ENCODE results near the gene CDK14.

The CDK14 gene

DNA sequence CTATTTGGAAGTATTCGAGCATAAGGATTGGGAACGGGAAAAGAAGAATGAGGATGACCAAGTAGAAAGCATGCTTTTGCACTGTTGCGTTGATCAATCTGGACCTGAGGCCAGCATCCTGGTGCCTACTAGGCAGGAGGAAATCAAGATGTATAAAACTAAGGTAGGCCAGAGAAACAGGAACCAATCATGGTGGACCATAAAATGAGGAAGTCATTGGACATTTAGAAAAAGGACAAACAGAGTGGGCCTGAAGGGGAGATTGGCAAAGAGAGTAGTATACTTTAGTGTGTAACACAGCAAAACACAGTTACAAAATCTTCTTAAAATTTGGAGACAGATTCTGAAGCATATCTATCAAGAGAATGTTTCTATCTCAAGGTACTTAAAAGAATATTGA lies 497.1 kb downstream of the CDK14 start:
- no peak for DNase-seq (ENCODE audit: low spot score)

DNA sequence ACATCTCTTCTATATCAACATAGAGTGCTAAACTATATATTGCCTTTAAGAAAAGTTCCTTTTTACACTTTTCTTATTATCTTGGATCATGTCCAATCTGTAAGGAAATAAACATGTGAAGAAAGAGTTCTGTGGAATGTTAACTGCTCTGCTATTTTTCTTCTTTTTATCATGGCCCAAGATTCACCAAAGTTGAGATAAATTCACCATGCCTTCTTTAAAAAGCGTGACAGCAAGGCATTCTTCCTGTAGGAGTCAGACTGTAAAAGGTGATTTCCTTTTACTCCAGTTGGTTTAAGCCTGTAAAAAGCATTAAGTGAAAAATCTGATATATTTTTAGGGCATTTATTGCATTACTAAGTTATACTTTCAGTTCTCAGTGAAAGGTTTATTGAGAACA lies 502.4 kb downstream of the CDK14 start:
- peak; percentile 11 for DNase-seq (ENCODE audit: low spot score)

DNA sequence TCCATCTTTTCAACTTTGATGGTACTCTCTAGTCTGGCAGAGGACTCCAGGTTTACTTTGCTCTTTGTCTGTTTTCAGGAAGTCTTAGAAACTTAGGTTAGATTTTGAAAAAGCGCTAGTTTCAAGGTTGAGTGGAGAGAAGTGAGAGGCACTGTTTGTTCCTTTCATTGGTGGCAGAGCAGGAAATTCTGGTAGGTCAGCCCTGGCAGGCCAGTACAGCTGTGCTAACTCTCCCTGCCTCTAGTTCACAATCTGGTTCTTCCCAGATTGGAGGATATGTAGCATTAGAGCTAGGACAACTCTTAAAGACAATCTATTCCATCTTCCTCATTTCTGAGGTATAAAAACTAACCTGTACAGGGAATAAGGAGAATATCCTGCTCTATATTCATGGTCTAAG lies 507.2 kb downstream of the CDK14 start:
- DNase-seq (ENCODE audit: low spot score): no peak

DNA sequence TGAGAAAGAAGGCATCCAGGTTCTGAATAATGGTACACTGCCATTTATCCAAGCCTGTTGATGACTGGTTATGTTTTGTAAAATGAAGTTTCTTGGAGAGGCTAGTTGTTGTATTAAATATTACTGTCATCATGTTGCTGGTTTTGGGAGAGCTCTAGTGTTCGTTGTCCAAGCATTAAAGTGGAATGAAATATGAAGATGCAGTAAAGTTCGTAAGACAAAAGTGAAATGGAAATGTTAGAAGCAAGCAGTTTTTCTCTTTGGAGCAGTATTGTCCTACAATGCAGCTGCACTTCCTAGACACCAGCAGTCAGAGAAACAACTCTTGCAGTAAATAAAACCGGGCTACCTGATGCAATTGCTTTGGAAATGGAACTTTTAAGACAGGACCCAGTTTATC lies 511.3 kb downstream of the CDK14 start:
- no peak for DNase-seq (ENCODE audit: low spot score)

DNA sequence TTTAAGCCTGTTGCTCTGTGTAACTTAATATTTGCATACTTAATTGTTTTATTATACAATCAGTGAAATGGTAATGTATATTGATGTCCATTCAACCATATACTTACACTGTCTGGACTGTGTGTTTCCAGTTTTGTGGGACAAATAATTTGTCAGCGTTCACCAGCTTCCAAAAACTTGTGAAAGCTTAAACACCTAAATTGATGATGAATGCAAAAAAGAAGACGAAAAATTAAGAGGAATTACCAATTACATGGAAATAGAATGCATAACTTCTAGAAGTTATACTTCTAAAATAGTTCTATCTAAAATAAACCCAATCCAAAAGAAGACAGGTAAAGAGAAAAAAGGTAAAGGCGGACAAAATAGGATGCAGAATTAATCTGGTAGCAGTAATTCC lies 513.1 kb downstream of the CDK14 start:
- DNase-seq (ENCODE audit: low spot score): no peak

DNA sequence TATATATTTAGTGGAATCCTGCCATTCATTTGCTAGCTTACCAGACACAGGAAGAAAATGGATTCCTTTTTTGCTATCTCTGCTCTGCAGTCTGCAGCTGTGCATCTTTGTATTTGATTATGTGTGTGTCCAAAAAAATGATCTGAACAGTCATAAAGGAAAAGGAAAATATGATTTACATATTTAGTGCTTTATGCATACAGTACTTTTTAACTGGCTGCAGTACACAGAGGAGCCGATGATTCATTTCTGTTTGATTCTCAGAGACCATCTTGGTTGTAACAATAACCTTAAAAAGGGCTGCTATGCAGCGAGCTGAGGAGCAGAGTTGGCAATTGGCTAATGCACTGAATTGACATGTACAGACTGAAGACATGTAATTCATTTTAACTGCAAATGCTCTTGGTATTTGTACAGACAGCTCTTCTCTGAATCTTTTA lies 516.8 kb downstream of the CDK14 start:
- DNase-seq (ENCODE audit: low spot score): no peak

DNA sequence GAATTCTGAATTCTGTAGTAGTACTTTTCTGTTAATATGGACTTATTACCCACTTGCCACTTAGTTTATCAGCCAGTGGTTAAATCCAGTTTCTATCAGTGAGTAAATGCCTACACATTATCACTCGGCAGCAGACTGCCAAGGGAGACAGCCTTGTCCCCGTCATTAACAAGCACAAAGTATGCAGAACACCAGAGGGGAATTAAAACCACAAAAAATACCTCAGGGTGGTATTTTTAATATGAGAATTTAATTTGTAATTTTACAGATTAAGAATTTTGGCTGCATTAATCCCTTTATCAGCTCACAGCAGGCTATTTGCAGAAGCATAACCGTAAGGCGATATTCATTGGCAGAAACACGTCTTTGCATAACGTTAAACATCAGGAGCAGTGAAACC lies 518.1 kb downstream of the CDK14 start:
- DNase-seq (ENCODE audit: low spot score): no peak

DNA sequence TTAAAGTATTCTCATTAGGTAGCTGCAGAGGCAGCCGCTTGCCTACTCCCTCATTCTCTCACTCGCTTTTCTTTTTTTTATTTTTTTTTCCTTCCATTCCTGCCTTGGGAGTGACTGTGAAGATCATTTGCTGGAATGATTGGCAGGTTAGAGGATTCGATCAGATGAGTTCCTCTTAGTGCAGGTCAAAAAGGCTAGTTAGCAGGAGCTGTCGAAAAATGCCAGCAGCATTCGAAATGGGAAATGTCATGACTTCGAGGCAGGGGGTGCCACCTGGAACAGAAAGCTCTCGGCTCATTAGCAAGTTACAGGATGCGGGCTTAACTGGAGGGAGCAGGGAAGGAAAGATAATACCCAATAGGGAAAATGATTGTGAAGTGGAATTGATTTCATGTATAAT lies 530.6 kb downstream of the CDK14 start:
- DNase-seq (ENCODE audit: low spot score): no peak

DNA sequence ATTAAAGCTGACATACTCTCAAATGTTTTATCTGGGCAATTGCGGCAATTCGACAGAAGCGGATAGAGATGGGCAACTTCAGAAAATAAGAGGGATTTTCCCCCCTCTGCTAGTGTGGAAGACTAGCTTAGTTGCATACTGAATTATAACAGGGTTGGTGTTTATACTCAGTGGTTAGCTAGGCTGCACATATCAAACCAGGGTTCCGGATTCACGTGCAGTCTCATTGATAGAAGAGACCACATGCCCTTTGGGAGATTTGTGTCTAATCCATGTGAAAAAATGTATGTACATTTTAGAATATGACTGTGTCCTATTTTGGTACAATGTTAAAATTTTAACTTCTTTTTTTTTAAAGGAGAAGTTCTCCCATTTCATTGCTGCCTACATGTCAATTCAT lies 531.2 kb downstream of the CDK14 start:
- DNase-seq (ENCODE audit: low spot score): no peak

DNA sequence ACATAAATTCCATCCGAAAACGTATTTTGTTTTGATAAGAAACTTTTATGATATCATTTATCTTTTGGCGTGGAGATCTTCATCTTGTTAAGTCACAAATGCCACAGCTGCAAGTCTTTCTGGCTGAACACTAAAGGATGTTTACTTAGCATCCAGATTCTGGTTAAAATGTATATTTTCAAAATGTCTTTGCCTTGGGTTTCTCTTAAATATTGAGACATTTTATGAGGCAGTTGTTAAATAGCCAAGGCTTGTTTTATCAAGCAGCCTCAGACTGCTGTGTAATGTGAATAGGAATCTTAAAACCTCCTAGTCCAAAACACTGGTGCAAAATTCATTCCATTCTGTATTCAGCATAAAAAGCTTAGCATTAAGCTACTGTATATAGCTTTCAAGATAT lies 531.8 kb downstream of the CDK14 start:
- no peak for DNase-seq (ENCODE audit: low spot score)

DNA sequence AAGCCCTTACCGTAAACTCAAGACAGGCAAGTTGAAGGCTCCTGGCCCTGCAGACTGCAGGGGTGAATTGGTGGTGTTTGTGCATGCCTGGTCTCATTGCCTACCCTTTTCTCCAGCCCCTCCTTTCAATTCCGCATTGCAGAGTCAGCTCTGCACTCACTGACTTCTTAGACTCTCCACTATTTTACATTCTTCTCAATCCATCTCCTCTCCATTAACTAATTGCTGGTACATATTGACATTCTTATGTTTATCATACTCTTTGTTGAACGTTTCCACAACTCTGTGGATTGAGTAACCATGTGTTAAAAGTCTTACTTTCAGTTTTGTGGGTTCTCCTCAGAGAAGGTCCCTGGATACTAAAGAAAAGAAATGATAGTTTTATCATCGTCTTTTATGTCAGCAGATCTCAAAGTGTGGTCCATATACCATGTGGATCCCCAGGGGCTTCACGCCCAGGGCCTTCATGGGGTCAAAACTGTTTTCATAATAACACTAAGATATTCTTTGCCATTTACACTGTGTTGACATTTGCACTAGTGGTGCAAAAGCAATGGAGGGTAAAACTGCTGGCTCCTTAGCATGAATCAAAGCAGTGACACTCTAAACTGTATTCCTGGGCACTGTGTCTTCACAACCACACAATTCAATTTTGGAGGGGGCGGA lies 532.7 kb downstream of the CDK14 start:
- DNase-seq (ENCODE audit: low spot score): peak; percentile 15

DNA sequence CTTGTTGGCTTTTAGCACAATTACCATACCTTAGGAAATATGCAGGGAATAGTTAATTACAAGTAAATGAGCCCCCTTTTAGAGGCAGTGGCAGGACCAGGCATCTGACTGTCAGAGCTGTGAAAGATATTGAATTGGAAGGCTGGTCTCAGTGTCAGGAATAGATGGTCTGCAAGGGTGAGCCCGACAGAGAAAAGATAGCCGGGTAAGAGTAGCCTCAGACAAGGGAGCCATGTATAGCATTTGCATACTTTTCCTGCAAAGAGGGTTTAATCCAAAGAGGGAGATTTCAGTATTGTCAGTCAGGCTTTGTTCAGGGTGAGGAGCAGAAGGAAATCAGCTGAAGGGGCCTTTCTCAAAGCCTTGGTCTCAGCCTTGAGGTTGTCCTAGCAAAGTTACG lies 539.2 kb downstream of the CDK14 start:
- no peak for DNase-seq (ENCODE audit: low spot score)

DNA sequence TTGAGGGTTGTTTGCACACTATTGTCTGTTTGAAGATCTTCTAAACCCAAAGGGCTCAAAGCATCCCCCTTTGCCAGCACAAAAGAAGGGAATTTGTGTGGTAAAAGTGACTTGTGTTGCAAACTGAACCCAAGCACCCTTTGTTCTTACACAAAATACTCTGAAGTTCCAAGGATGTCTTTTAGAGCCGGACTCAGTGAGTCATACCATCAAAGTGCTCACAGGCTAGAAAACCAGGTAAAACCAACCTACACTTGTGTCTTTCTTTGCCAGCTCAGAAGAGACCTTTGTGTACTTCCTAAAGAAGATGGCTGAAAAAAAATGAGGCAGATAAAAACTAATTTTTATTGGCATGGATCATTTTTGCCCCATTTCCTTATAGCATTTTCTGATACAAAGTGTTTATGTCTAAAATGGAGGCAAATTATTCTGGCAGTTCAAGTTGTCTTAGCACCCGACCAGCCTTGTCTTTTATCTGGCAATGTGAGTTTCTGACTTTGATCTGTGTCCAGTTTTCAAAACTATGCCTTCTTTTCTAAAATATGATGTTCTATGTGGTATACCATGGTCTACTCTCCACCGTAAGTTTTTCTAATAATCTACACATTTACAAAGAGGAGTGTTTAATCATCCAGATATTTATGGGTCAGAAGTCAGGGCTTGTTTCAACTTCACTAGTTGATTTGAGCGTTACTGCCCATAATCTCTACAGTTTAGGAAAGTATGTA lies 539.7 kb downstream of the CDK14 start:
- DNase-seq (ENCODE audit: low spot score): no peak

DNA sequence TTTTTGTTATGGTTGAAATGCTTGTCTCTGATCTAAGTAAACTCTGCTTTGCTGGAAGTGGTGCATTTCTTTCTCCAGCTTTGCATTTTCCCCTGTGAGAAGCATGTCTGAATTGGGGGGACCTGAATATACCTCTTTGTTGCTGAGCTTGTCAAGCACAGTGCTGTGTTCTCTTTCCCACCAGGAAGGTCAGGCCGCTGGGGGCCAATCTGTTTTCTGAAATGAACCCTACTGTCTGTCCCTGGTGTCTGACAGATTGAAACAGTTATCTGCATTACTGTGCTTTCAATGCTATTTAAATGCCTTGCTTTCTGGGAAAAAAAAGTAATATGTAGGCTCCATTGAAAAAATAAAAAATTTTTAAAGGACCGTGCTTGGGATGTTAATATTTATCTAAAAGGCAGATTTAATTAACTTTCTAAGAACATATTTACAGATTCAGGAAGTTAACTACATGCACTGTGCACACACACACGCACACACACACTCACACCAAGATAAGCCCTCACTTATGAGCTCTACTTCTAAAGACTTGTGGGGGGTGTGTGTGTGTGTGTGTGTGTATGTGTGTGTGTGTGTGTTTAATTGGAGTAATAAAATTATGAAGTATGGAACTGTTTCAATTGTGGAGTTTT lies 541.1 kb downstream of the CDK14 start:
- DNase-seq (ENCODE audit: low spot score): no peak

DNA sequence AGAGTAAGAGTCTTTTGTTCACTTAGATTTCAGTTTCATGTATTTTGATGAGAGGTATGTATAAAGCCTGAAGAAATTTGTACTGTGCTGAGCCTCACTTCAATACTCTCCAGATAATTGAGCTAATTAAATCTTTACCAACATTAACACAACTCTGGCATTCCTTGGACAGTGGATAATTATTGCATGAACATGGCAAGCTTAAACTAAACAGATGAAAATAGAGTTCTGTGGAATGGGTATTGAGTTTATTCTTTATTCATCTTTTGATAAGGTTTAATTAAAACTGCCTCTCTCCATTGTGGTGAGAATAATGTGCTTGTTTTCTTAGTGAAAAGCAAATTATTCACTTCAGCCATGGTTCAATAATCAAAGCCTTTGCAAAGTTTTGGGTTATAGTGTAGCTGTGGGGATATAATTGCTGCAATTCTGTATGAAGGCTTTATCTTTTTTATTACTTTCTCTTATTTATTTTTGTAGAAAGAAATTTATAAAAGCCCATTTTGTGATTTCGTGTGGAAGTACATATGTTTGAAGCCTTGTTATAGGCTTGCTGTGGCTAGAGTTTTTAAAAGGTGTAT lies 541.8 kb downstream of the CDK14 start:
- no peak for DNase-seq (ENCODE audit: low spot score)

DNA sequence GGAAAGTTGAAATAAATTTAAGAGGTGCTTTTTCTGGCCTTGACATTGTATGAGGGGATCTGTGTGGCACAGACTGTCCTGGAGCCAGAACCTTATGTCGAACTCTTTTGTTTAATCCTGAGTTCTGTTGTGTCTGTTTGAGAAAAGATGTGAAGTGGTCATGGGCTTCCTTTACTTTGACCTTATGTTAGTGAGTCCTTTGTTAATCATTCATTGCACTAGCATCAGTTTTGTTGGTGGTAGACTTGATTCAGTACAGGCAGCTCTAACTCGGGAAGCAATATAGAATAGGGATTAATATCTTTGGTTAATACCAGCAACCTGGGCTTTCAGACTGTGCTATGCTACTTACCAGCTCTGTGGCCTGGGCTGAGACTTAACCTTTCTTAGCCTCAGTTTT lies 544.2 kb downstream of the CDK14 start:
- DNase-seq (ENCODE audit: low spot score): no peak

DNA sequence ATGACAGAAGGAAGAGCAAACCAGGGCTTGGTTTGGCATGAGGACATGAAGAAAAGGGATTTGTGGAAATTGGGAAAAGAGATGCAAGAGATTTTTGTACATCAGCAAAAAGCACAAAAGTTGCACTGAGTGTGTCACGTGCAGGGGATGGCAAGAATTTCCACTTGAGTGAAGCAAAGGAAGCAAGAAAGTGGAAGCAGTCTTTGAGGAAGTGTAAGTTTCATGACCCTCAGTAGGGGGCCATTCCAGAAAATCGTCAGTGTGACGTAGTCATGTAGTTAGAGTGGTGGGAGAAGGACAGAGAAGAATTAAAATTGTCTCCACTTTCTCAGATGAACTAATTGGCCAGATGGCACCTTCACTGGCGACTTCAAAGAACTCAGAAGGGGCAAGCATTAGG lies 544.9 kb downstream of the CDK14 start:
- DNase-seq (ENCODE audit: low spot score): no peak

DNA sequence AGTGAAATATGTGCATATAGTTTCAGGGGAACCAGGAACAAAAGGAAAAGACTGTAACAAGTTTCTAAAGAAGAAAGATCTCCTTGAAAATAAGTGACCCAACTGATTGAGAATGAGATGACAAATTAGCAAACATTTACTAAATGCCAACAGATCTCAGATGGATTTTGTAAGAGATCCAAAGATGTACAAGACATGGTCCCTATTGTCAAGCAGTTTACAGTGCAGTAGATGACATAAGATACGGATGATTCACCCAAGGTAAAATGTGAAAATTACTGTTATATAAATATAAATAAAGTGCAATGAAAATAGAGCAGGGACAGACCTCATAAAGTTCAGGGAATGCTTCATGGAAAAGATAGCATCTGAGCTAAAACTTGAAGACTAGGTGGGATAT lies 546.6 kb downstream of the CDK14 start:
- DNase-seq (ENCODE audit: low spot score): no peak

DNA sequence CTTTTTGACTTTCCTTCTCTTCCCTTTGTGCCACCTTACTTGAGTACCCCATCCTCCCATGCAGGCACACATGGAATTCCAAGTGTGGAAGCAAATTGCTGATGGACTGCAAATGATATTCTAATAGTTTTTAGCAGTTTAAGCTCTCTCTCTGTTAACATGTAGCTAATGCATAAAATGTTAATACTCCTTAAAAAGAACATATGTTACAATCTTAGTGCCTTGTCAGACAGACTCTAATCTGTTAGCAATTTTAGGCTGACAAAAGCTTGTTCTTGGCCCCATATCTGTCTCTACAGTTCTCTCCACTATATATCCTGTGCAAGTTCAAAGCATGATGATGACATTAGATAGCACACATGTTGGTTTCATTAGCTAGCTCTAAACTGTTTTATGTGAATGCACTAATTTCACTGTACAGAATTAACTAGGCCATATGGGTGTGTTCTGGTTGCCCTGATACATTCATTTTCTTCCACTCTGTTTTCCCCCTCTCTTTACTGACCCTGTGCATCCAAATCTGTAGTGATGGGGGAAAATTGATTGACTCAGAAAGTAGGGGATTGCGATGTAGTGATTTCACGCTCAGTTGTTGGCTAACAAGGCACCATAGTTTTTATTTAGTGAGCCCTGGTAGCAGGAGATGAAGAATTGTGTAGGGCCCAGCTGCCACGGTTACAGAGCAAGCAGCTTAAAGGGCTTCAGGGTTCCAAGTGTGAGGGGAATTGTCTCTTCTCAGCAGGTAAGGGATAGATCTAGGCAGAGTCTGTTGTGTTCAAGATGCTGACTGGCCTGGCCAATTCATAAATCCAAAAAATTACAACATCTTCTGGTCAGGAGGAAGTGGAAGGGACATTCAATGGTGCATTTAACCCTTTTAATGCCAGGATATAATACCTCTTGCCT lies 553.5 kb downstream of the CDK14 start:
- DNase-seq (ENCODE audit: low spot score): no peak

DNA sequence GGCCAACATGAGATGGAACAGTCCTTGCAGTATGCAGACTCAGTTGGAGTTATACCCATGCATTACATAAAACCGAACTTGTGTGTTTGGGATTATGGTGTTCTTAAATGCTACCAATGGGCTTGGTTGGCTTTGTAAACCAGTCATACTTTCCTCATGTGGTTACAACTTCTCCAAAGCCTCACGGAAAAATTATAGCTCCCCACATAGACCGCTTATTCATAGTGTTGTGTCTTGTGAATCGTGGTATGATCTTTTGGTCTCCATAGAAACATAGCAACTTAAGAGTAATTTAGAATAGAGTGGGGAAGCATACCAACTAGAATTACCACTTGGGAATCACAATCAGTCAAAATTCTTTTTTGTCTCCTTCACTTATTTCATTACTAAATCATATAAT lies 555.8 kb downstream of the CDK14 start:
- no peak for DNase-seq (ENCODE audit: low spot score)

DNA sequence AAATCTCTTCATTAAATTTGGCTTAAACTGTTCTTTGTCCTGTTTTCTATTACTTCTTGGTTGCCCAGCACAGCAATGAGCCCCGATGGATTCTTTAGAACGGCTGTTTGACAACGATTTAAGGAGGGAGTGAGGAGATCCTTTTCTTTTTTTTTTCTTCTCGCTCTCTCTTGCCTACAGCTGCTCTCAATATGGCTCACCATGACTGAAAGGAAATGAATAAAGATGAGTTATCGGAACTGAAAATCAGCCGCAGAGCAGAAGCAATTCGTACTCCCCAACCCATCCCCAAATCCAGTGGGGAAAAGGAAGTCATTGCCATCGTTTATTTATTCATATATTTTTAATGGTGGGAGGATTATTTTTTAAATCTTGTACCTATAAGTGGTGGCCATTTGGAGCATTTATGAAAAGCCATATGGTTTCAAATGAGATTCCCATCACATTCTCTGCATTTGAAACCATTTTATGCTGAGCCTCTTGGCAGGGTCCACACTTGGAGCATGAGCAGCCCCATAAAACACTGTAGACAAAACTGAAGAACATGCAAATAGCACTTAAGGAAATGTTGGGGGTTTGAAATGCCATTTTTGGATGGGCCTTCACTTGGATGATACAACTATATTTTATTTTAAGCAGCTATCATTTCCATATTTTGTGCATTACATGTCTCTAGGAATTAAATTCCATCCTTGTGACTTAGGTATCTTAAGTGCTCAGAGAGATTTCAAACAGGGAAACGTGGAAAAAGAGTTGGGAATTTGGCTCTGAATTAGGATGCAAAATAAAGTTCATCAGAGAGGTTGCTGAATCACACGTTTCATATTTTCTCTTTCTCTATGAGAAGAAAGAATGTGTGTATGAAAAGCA lies 560.4 kb downstream of the CDK14 start:
- DNase-seq (ENCODE audit: low spot score): no peak

Measured in LoVo (cell line).